HCT116 (cell line): ENCODE results near the gene UNC5C.

Source experiments
- CTCF ChIP-seq, 3 experiments: fragments of 200-600 bp in 1 of 3; sonication (generic) in 1 of 3; IDR thresholded peaks in 2 of 3; conservative IDR thresholded peaks in 1 of 3; 2 replicates each; pipeline ENCODE4 v1.5.1; 2012 to 2017; ENCODE audit warnings: low read depth in 2 of 3, low read length in 2 of 3, antibody characterized with exemption in 1 of 3, borderline replicate concordance in 1 of 3, control low read depth in 1 of 3, mild to moderate bottlenecking in 1 of 3, mixed read lengths in 1 of 3, mixed run types in 1 of 3, moderate library complexity in 1 of 3; ENCODE audit not compliant: insufficient read depth in 1 of 3
- EZH2phosphoT487 ChIP-seq: fragments of 200-600 bp; IDR thresholded peaks from 2 replicates; pipeline ENCODE4 v1.6.1; 2018; ENCODE audit warnings: antibody characterized with exemption, borderline replicate concordance

GRCh38 chr4:95415346-95415771 is 133.4 kb downstream of the UNC5C start:
- TF ChIP-seq CTCF (IDR thresholded peaks at IDR 0.05 in 2 of 3, conservative IDR thresholded peaks at IDR 0.05 in 1 of 3; ENCODE audit: borderline replicate concordance in 1 of 3, insufficient read depth in 1 of 3, low read depth in 2 of 3, low read length in 2 of 3), result no peak
- TF ChIP-seq EZH2phosphoT487, result no peak
